Prostate gland (tissue), 2 donors: Measurements from ENCODE around the gene A1BG. TPM values are rescaled to one million over a fixed set of nuclear protein-coding genes. Genes with fewer than 3 reads are reported as not detected.

Experiments used
- DNase-seq: peaks from one replicate; pipeline ENCODE4 v3.0.0-alpha.2; 2019; ENCODE audit warnings: low spot score
- H3K27ac ChIP-seq, 2 donors: fragments of 200-600 bp; sonication (generic); 2 replicates each; pipeline ENCODE4 v1.5.1; 2017 to 2019
- H3K27me3 ChIP-seq: fragments of 200-600 bp; sonication (generic); replicated peaks from 2 replicates; pipeline ENCODE4 v1.5.1; 2019; ENCODE audit not compliant: insufficient read depth
- H3K36me3 ChIP-seq, 2 donors: fragments of 200-600 bp; sonication (generic); 1 replicate in 1 of 2; 2 replicates in 1 of 2; pipeline versions ENCODE4 v1.5.1 to v1.8.1; 2017 to 2019
- H3K4me1 ChIP-seq: fragments of 200-600 bp; sonication (generic); replicated peaks from 2 replicates; pipeline ENCODE4 v1.5.1; 2019
- H3K4me3 ChIP-seq, 2 donors: fragments of 200-600 bp; sonication (generic); 2 replicates each; pipeline ENCODE4 v1.5.1; 2017 to 2019
- H3K9me3 ChIP-seq: fragments of 200-600 bp; sonication (generic); 2 replicates; pipeline ENCODE4 v1.5.1; 2017
- POLR2A ChIP-seq: fragments of 450-650 bp; IDR thresholded peaks from one replicate; pipeline ENCODE4 v1.6.1; 2016; ENCODE audit warnings: antibody characterized with exemption, mild to moderate bottlenecking
- POLR2AphosphoS5 ChIP-seq: sonication (generic); formaldehyde crosslinking; IDR thresholded peaks from one replicate; pipeline ENCODE4 v1.6.1; 2017; ENCODE audit warnings: antibody characterized with exemption
- WGBS: methylation state at CpG from one replicate; pipeline ENCODE4 v1.1.5; 2018; 5-methylcytosine and 5-hydroxymethylcytosine counted together
- intact Hi-C: fragments of 100-400 bp; cut with DNase I; formaldehyde crosslinking; loops from one replicate; pipeline ENCODE4 v1.14.2; 2022
- total RNA-seq, 2 donors: library from RNA; depleted of rRNA; stranded (reverse); fragments of >200 nt; gene quantifications; one replicate each; pipeline ENCODE4 v1.1.0, GENCODE V29; 2016
- TF ChIP-seq, protein P1 (sequence below), 4 experiments: fragments of 200-600 bp in 2 of 4; fragments of 450-650 bp in 2 of 4; sonication (generic) in 2 of 4; IDR thresholded peaks; 1 replicate in 3 of 4; 2 replicates in 1 of 4; pipeline ENCODE4 v1.5.1; 2016 to 2019; ENCODE audit warnings: antibody characterized with exemption in 4 of 4, mild to moderate bottlenecking in 2 of 4, moderate library complexity in 2 of 4

Gene A1BG
- total RNA-seq, 2 donors from 2014 or later = 5.6 to 25.6 TPM

- Histone ChIP-seq H3K27ac (no peak overlapping the region), H3K36me3 (peaks cover 6 to 12% of the 10 kb centered on the region in 2 donors), H3K27me3 (no peaks in the 10 kb centered on the region), H3K4me3 (no peak overlapping the region), H3K4me1 (no peaks in the 10 kb centered on the region), H3K9me3 (no peaks in the 10 kb centered on the region)
- intact Hi-C loops = no loop called here
- no peak for DNase-seq
- 99% methylated on average over 6 of the region's 6 CpGs for WGBS
- TF ChIP-seq POLR2A = no peak
- TF ChIP-seq POLR2AphosphoS5 = no peak
- TF ChIP-seq, protein P1, sequence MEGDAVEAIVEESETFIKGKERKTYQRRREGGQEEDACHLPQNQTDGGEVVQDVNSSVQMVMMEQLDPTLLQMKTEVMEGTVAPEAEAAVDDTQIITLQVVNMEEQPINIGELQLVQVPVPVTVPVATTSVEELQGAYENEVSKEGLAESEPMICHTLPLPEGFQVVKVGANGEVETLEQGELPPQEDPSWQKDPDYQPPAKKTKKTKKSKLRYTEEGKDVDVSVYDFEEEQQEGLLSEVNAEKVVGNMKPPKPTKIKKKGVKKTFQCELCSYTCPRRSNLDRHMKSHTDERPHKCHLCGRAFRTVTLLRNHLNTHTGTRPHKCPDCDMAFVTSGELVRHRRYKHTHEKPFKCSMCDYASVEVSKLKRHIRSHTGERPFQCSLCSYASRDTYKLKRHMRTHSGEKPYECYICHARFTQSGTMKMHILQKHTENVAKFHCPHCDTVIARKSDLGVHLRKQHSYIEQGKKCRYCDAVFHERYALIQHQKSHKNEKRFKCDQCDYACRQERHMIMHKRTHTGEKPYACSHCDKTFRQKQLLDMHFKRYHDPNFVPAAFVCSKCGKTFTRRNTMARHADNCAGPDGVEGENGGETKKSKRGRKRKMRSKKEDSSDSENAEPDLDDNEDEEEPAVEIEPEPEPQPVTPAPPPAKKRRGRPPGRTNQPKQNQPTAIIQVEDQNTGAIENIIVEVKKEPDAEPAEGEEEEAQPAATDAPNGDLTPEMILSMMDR (IDR thresholded peaks at IDR 0.05) = no peak
Measured at GRCh38 chr19:58398545-58398944, 45.3 kb upstream of the A1BG start.

GRCh38 chr19:58398087-58398486 lies 44.8 kb upstream of the A1BG start:
- DNase-seq = no peak
- TF ChIP-seq, protein P1 (IDR thresholded peaks at IDR 0.05) = no peak
- TF ChIP-seq POLR2A (no peak), POLR2AphosphoS5 (no peak)
- Histone ChIP-seq H3K9me3 (no peaks in the 10 kb centered on the region), H3K4me3 (no peak overlapping the region), H3K27me3 (no peaks in the 10 kb centered on the region), H3K36me3 (peaks cover 10 to 17% of the 10 kb centered on the region in 2 donors), H3K4me1 (no peaks in the 10 kb centered on the region), H3K27ac (no peak overlapping the region)
- WGBS = 88% methylated on average over 4 of the region's 4 CpGs
- intact Hi-C loops = no loop called here

- H3K4me1 ChIP-seq = no peaks in the 10 kb centered on the region
- H3K4me3 ChIP-seq = no peak overlapping the region
- H3K27me3 ChIP-seq = no peaks in the 10 kb centered on the region
- DNase-seq = no peak
- H3K27ac ChIP-seq = no peak overlapping the region
- no peaks in the 10 kb centered on the region for H3K9me3 ChIP-seq
- peaks cover 12 to 22% of the 10 kb centered on the region in 2 donors for H3K36me3 ChIP-seq
- WGBS = 63% methylated on average over 7 of the region's 7 CpGs
- TF ChIP-seq POLR2A = no peak
- TF ChIP-seq, protein P1 (IDR thresholded peaks at IDR 0.05) = no peak
- TF ChIP-seq POLR2AphosphoS5 = no peak
- intact Hi-C loops = no loop called here
Measured at GRCh38 chr19:58397533-58398037, 44.3 kb upstream of the A1BG start.

- WGBS = 30% methylated on average over 52 of the region's 58 CpGs
- intact Hi-C loops = no loop called here
- peak overlapping the region in 1 of 2 donors; percentile 36 for H3K4me3 ChIP-seq
- H3K9me3 ChIP-seq = no peaks in the 10 kb centered on the region
- H3K27me3 ChIP-seq = no peaks in the 10 kb centered on the region
- TF ChIP-seq, protein P1 (IDR thresholded peaks at IDR 0.05) = no peak
- no peak for TF ChIP-seq POLR2AphosphoS5
- TF ChIP-seq POLR2A = no peak
- no peaks in the 10 kb centered on the region for H3K4me1 ChIP-seq
- DNase-seq = no peak
- no peak overlapping the region for H3K27ac ChIP-seq
- peaks cover 12 to 22% of the 10 kb centered on the region in 2 donors for H3K36me3 ChIP-seq
Measured at GRCh38 chr19:58396691-58397532, 43.6 kb upstream of the A1BG start.
